Activated naive CD8-positive, alpha-beta T cell treated with anti-CD3 and anti-CD28 coated beads, Interleukin-2, amount 50 U/mL, for 16 hours (primary cell): Measurements from ENCODE around the gene CLN6.

Source experiments
- DNase-seq: peaks from one replicate; pipeline ENCODE4 v3.0.0-alpha.2; 2020; ENCODE audit warnings: low read depth, low spot score

Gene CLN6

DNA sequence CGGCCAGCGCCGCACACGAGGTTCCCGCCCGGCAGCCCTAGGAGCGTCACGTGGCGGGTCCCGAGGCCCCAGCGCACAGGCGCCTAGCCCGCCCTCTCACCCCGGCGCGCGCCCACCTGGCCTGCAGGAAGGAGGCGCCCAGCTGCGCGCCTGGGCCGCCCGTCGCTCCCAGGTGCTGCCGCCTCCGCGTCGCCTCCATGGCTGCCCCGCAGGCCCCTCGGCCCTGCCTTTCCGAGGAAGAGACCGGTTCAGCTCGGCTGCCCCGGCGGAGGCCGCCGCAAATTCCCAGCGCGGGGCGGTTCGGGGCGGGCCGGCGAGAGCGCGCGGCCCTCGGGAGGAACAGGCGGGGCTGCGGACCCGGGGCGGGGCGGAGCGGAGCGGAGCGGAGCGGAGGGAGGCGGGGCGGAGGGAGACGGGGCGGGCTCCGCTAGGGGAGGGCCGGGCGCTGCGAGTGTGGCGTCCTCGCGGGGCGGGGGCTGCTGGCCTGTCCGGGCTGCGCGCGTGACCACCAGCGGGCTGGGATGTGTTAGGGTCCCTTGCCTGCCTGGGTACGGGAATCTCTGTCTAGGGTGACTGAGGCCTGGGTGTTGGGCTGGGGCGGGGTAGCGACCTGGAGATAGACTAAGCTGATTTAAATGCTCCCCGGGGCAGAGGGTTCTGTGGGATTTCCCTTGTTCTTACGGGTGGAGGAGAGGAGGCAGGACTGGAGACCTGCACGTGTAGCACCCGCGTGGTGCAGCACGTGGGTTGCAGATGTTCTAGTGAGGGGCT is at the start of gene CLN6:
TSS of gene CLN6 (minus strand) at position 343 of the 771 bp plus-strand sequence. CDS start at position 199, 144 bp downstream.
- DNase-seq: peak; percentile 58

DNA sequence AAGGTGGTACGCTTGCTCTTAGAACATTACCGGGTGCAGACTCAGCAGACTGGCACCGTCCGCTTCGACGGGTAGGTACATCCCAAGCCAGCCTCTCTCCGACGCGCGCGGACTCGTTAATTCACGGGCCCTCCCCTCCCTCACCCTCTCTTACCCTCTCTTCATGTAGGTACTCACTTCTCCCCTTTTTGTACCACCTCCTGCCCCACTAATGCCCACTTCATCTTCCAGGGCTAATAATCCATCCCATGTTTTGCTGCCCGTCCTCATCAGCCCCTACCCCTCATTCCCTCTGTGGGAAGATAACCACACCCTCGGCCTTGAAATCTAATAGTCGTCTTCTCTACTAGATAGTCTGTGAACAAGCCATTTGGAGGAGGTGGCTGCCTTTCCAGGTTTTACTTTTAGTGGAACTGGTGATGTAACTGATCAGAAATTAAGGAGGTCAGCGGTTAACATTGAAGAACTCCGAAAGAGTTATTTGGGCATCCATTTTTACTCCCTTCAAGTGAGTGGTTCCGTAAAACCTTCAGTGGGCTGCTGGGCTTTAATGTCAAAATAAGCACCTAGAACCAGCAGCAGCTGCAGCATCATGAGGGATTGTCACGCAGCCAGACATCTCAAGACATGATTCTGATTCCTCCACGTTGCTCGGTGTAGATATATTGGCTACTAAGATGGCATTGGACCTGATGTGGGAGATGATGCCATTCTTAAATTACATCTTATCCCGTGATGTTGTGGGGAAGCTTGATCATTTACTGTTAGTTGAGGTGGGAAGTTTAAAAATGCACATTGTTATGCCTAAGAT is 49.3 kb upstream of the CLN6 start:
- no peak for DNase-seq

- peak; percentile 51 for DNase-seq
These were observed 48.7 kb upstream of the CLN6 start for GRCh38 chr15:68278345-68278594.

DNA sequence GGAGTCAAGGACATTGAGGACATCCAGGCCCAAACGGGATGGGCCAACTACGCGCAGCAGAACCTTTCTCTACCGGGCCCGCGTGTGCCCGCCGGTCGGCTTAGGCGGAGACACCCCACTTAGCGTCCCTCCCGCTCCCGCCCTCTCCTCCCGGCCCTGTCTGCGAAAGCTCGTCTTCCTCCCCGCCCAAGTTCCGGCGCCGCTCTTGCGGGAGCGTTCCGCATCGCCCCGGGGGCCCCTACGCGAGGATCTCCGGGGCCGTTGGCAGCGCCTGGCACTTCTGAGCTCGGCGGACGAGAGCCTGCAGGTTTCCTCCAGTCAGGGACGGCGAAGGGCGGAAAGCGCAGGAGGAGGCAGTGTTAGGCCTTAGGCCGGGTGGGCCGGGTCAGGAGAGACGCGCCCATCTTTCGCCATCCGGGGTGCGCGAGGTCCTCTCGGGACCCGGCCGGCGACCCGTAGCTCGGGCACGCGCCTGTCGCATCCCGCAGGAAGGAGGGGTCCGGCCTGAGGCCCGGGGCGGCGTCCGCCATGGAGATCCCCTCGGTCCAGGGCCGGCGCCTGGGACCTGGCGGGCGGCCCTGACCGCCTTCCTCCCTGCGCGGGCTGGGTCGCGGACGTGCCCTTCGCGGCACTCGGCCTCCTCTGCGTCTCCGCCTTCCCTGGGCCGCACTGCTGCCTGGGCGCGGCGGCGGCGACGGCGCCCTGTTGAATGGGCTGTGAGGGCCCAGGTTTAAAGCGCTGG is 48.2 kb upstream of the CLN6 start, which contains the start of gene FEM1B:
TSS of gene FEM1B (plus strand) at position 143 of the 742 bp plus-strand sequence. CDS start 673 bp downstream, outside the sequence.
- peak; percentile 68 for DNase-seq

- no peak for DNase-seq
These were observed 47.6 kb upstream of the CLN6 start for GRCh38 chr15:68277131-68277602.

DNA sequence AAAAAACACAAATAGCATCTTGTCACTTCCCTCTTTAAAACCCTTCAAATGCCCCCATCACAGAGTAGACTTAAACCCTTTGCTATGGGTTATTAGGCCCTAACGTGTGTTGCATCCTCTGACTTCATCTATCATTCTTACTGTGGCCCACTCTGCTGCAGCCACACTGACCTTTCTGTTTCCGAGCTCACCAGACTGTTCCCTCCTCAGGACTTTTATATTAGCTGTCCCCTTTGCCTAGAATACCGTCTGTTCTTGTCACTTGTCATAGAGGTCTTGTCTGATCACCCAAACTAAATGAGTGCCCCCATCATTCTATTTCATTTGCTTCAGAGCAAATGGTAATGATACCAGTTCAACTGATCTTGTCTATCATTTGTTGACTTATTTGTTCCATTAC is 47.1 kb upstream of the CLN6 start:
- no peak for DNase-seq

DNA sequence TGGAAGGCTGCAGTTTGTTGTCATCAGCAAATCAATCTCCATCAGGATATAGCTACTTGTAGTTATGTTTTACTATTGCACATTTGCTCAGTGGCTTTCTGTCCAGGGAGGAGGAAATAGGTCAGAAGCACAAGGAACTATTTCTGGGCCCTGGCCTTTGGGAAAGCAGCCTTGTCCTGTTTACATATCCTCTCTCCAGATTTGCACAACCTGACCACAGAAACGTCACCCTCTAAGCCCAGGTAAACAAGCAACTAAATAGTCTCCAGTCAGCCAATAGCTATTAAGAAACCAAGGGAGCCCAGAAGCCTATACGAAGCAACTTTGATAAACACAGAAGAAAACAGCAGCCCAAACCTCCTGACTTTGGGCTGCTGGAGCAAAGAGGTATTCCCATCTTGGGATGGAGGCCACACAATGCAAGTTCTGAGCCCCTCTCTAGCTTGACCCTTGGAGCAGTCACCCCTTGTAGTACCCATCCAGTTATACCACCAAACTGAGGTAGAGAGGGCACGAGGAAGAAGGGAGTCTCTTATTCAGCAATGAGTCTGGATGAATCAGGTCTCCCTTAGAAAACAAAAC is 45.7 kb upstream of the CLN6 start:
- DNase-seq: no peak

DNA sequence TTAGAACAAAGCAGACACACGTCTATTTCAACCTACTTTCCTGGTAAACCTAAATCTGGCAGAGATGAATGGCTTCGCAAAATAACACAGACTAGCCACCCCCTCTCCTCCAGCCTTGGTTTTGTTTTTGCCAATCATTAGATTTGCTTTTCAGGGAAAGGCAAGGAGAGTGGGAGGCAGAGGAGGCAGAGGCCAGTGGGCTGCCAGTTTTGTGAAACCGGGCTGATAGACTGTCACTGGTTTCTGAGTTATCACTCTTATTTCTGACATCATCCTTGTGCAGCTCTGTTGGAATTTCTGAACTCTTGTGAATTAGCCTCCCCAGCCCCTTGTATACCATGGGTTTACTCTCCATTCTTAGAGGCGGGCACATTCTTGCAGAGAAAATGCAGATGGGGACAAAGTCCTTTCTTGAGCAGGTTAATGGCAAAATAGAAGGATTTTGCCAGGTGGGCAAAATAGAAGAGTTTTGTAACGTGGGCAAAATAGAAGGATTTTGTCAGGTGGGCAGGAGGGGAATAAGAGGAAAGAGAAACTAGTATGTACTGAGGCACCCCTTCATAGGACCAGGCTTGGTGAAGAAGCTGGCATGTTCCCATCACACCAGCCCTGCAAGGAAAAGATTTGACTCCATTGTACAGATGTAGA is 44.8 kb upstream of the CLN6 start:
- no peak for DNase-seq

DNA sequence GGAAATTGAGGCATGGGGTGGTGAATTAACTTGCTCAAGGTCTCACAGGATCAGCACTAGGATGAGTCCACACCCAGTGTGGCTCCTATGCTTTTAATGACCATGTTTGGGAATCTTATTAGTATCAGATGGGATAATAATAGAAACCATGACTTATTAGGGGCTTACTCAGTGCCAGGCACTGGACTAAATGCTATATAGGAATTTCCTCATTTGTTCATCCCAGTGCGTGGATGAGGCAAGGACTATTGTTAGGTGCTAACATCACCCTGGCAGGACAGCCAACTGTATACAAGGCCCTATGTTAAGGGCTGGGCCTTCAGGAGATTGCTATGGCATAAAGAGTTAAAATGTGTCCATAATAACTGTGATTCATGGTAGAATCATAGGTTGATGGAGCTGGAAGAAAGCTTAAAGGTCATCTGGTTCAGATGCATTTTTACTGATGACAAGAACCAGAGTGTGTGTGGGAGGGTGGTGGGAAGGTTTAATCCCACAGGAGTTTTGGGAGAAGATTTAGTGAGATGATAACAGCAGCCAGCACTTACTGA is 43.3 kb upstream of the CLN6 start:
- DNase-seq: no peak

GRCh38 chr15:68271854-68272471 is 42.4 kb upstream of the CLN6 start:
- no peak for DNase-seq

DNA sequence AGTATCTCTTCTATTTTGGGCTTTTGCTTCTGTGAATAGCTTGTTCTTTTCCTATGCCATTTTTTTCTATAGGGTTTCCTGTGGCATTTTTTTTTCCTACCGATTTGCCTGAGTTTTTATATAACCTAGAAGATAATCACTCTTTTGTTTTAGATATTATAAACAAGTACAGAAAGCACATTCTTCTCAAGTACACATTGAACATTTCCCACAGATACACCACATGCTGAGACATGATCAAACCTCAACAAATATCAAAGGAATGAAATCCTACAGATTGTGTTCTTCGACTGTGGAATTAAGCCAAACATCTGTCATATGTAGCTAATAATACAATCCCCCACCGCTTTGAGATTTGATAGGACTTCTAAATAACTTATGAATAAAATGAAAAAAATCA is 38.9 kb upstream of the CLN6 start:
- no peak for DNase-seq

DNA sequence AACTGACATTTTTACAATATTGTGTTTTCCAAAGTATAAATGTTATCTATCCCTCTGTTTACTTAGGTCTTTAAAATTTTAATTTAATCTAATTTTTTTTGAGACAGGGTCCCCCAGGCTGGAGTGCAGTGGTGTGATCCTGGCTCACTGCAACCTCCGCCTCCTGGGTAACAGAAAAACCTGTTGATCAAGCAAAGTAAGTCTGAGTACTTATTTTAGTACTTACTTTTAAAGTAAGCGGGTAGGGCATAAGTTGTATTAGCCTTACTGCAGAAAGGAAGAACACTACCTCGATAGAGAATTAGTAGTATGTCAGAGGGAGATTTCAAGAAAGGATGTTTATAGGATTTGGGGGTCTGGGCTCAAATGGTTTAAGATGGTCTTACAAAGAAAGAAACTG is 36.1 kb upstream of the CLN6 start:
- DNase-seq: no peak

DNA sequence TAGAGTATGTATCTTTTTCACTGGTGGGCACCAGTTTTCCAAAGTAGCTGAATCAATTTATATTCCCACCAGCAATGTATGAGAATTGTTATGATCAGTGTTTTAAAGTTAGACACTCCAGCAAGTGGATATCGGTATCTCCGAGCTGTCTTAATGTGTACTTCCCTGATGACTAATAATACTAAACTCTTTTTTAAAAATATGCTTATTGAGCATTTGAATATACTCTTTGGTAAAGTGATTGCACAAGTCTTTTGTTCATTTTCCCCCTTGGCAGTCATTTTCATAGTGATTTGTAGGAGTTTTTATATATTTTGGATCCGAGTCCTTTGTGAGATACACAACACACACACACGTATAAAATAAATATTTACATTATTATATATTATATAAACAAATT is 35.6 kb upstream of the CLN6 start:
- DNase-seq: no peak

DNA sequence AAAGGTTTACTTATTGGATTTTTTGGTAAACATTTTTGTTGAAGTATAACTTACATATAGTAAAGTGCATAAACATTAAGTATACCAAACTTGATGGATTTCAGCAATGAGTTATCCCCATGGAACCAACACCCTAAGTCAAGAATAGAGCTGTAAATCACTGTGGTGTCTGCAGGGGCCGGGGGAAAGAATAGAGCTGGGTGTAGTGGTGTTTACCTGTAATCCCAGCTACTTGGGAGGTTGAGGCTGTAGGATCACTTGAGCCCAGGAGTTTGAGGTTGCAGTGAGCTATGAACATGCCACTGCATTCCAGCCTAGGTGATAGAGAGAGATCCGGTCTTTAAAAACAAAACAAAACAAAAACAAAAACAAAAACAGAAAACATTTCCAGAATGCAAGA is 34.8 kb upstream of the CLN6 start:
- DNase-seq: no peak

GRCh38 chr15:68262514-68263356 is 33.2 kb upstream of the CLN6 start:
- DNase-seq: no peak

GRCh38 chr15:68261980-68262379 is 32.5 kb upstream of the CLN6 start:
- no peak for DNase-seq

- DNase-seq: no peak
These were observed 31.7 kb upstream of the CLN6 start for GRCh38 chr15:68261241-68261640.

DNA sequence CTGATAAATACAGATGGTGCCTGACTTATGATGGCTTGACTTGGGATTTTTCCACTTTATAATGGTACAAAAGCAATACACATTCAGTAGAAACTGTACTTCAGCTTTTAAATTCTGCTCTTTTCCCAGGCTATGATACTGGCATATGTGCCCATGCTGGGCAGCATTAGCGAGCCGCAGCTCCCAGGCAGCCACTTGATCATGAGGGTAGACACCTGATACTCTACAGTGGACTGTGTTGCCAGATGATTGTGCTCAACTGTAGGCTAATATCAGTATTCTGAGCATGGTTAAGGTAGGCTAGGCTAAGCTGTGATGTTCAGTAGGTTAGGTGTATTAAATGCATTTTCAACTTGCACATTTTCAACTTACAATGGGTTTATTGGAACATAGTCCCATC is 30.4 kb upstream of the CLN6 start:
- no peak for DNase-seq

GRCh38 chr15:68258692-68259091 is 29.2 kb upstream of the CLN6 start:
- DNase-seq: no peak
